Measurements from ENCODE around the gene SSTR4.

Gene SSTR4

DNA sequence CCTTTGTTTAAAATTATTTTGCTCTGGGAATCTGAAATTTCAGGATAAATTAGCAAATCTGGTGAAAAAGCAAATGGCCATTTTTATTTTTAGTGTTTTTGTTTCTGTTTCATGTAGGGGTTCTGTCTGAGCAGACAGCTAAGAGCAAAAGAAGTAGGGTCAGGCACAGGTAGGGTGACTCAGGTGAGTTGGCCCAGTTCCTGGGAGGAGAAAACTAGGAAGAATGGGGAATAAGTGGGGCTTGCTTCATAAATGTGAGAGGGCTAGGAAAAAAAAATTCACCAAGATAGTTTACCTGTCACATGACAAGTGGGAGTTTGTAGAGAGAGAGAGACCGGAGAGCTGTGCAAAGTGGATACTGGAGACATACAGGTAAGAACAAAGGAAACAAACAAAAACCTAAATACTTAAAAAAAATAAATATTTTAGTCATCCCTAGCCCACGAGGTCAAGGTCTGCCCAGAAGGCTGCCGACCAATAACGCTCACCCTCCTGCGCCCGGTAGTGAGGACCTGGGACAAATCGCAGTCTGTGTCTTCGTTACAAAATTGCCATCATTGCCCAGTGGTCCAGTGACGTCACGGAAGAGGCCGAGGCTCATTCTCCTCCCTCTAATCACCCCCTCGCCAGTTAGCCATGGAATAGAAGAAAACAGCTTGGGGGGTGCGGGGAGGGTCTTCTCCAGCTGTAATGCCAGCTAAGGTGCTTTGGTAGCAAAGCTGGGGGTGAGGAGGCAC is 12.1 kb downstream of the SSTR4 start:
- no peak for DNase-seq

- no peak for DNase-seq
Measured at GRCh38 chr20:23047738-23048214, 12.7 kb downstream of the SSTR4 start.

- DNase-seq = no peak
Measured at GRCh38 chr20:23048283-23049200, 13.4 kb downstream of the SSTR4 start.

DNA sequence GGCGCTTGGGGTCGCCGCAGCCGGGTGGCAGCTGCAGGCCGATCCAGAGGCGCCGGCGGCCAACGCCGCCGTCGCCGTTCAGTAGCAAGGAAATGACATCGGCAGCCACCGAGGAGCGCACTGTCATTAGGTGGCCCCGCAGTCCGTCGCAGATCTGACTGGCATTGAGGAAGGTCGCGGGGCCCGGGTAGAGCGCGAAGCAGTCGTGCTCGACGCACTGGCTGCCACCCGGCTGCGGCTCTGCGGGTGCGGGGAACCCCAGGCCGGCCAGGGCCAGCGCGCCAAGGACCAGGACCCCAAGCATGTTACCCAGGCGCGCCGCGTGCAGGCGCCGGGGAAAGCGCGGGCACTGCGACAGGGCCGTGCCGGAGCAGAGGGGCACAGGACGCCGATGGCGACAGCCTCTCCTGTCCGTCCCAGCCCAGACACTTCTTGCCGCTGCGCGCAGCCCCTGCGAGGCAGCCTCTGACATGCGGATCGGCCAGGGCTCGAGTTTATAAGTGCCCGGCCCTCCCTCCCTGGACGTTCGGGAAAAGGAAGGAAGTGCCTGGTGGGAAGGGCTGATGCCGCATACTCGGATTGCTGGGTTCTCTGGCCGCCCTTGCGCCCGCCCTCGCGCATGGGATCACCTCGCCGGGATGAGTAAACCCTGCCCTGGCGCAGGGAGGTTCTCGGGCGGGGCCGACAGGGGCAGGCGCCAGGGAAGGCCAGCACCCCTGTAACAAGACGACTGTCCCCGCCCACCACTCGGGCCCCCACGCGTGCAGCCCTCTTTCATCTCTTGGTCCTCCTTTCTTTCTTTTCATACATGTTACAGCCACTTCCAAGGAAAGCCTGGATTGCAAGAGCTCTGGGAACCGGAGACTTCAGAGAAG is 14.3 kb downstream of the SSTR4 start, which contains the start of gene THBD:
Gene THBD (minus strand): TSS at position 472 of the 875 bp plus-strand sequence. CDS start 168 bp downstream, at position 304.
- DNase-seq = no peak

- DNase-seq = no peak
Measured at GRCh38 chr20:23050076-23050838, 15.1 kb downstream of the SSTR4 start.

GRCh38 chr20:23050847-23051627 is 15.9 kb downstream of the SSTR4 start:
- DNase-seq = peak; percentile 82

DNA sequence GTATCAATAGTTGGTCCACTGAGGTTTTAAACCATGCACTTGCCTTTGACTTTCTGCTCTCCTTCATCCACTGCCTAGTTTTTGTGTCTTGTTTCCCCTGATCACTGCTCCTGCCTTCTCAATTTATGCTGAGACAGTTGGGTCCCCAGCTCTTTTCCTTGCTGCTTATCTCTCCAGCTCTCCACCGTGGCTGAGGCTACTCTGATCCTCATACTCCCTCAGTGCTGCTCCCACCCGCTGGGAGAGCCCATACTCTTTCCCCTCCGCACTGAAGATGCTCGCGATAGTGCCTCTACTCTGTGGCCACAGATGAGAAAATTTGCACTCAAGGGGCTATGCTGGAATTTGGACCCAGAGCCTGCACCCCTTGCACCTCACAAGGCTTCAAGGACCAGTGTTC is 17.8 kb downstream of the SSTR4 start:
- DNase-seq = no peak

DNA sequence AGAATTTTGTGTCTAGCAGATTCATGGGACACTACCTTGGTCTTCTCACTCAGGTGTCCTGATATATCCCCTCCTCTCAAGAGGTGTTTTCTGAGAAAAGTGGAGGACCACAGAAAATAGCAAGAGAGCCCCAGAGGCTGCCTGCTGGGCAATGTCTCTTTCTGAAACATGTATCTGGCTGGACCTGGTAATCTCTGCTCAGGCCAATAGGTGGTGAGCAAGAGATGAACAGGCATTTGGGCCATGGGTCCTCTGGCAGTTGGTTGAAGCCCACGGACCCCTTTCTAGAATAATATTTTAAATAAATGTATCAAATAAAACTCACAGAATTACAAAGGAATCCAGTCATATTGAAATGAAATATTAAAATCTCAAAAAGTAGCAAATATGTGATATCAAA is 23.1 kb downstream of the SSTR4 start:
- DNase-seq = no peak

DNA sequence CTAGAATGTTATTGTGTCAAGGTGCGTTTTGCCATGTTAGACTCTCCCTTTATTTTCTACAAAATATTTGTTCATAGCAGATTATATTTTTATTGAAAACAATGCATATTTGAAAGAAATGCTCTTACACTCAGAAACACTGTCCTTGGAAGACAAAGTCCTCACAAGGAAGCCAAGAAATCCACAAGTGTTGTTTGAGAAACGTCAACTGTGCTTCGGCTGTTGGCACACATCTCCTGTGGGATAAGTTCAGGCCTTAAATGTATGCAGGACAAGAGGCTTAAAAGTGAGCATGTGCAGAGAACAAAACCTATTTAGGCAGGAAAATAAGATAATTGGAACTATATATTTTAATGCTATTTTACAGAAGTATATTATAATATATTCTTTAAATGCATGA is 23.9 kb downstream of the SSTR4 start:
- no peak for DNase-seq

- no peak for DNase-seq
Measured at GRCh38 chr20:23059846-23060245, 24.7 kb downstream of the SSTR4 start.

DNA sequence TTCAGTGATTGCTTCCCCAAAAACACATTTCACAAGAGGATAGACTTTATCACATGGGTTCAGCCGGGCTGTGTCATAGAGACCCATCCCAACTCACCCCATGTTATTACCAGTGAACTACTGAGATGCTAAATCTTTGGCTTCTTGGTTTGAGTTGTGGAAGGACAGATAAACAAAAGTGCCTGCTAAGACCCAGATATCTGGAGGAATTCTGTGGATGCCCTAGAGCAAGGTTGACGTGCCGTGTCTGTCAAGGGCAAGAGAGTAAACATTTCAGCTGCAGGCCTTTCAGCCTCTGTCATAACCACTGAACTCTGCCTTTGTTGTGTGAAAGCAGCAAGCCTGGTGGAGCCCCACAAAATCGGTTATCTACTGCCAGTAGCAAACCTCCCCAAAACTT is 25.5 kb downstream of the SSTR4 start:
- DNase-seq = peak; percentile 7

- no peak for DNase-seq
Measured at GRCh38 chr20:23061262-23061661, 26.1 kb downstream of the SSTR4 start.

GRCh38 chr20:23061734-23062561 is 26.8 kb downstream of the SSTR4 start:
- DNase-seq = peak; percentile 41

- DNase-seq = no peak
Measured at GRCh38 chr20:23062632-23063031, 27.5 kb downstream of the SSTR4 start.

DNA sequence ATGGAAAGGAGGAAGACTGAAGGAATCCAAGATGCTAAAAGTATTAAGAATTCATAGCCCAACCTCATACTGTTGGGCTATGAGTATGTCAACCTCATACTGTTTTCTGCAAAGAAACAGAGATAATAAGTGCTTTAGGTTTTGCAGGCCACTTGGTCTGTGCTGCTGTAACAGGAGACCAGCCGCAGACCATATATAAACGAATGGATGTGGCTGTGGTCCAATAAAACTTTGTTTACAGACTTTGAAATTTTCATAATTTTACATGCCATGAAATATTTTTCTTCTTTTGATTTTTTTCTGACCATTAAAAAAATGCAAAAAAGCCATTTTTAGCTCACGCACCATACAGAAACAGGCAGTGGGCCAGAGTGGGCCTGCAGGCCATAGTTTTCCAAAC is 28.1 kb downstream of the SSTR4 start:
- no peak for DNase-seq

- no peak for DNase-seq
Measured at GRCh38 chr20:23063581-23063980, 28.5 kb downstream of the SSTR4 start.

DNA sequence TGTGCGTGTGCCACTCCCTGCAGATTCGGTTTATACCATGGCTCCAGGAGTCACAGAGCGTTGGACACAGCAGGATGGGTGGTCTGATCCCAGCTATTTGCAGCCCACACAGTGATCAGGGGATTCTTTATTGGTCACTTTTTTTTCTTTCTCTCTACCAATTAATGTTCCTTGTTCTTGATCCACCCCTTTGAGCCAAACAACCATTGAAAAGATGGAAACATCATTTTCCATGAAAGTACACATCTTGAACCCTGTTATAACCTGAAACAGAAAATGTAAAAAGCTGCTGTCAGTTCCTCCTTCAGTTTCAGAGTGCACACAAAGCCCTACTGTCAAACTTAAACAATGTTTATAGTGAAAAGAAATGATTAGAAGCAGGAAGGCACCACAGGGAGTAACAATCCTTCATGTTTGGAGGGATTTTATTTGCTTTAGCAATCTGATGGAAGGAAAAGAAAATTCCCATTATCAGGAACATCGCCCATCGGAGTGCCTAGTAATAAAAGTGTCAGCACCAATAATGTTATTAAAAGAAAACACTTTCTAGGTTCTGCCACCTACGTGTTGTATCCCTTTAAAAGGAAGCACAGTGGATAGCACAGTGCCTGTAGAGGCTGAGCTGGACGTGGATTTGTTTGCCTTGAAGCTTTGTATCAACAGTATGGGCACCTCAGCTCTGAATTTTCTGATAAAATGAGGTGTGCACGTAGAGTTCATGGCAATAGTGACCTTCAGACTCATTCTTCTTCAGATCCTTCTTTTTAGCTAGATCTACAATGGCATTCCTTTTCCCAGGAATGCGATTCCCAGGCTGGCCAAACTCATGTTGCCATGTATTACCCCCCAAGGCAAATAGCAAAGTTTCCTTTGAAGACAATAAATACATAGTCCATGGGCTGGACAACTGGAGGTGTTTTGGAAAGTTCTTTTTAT is 30.4 kb downstream of the SSTR4 start:
- DNase-seq = no peak

GRCh38 chr20:23066772-23067171 is 31.7 kb downstream of the SSTR4 start:
- DNase-seq = no peak

DNA sequence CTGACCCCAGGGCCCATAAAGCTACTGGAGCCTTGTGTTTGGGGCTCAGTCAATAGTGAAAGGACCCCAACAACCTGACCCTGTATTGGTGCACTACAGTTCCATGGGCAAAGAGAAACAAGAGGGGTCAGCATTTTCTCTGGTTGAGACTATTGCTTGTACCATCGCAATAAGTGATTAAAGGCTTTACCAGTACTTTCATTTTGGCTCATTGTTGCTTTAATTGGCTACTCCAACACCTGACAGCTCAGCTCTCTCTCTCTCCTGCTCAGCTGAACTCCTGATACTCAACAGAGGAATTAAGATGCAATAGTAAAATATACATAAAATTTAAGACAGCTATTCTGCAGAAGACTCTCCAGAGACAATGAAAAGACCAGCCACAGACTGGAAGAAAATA is 33.2 kb downstream of the SSTR4 start:
- no peak for DNase-seq

All from OCI-M1 (cell line).